Measurements from ENCODE around the gene NIN.
"Not testable (repeated sequence)": the region's sequence is repeated elsewhere in the genome, so short reads cannot be mapped to it uniquely, and the experiment has no call there.

Gene NIN

GRCh38 chr14:50697659-50698290, 133.2 kb downstream of the NIN start:
- no peak for DNase-seq

DNA sequence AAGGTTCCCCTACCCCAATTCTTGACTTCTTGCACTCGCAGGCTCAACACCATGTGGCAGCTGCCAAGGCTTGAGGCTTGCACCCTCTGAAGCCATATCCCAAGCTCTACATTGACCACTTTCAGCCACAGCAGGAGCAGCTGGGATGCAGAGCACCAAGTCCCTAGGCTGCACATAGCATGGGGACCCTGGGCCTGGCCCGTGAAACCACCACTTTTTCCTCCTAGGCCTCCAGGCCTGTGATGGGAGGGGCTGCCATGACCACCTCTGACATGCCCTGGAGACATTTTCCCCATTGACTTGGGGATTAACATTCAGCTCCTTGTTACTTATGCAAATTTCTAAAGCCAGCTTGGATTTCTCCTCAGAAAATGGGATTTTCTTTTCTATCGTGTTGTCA, 136.7 kb downstream of the NIN start:
- not testable (repeated sequence) for DNase-seq

GRCh38 chr14:50688875-50689274, 142.1 kb downstream of the NIN start:
- no peak for DNase-seq

- no peak for DNase-seq
These were observed 151.3 kb downstream of the NIN start for GRCh38 chr14:50679674-50680073.

- no peak for DNase-seq
These were observed 152.8 kb downstream of the NIN start for GRCh38 chr14:50678163-50678562.

DNA sequence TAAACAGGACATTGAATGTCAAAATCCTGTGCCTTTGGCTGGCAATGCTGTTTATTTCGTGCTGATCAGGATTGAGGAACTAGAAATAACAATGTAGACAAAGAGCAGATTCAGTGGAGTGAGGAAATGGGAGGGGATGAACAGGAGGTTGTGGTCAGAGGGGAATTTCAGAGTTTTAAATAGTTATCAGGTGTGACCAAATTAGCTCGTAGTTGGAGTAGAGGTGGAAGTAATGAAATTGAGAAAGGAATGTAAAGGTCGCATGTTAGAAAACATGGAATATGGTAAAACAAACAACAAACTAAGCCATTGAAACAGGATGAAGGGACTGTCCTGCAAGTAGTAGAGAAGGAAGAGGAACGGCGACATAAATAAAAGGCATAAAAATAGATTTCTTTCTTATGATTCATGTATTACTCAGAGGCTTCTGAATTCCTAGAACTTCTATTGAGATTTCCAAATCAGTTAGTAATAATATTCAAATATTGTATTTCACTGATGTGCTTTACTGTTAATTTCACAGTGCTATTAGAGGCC, 153.4 kb downstream of the NIN start:
- no peak for DNase-seq

DNA sequence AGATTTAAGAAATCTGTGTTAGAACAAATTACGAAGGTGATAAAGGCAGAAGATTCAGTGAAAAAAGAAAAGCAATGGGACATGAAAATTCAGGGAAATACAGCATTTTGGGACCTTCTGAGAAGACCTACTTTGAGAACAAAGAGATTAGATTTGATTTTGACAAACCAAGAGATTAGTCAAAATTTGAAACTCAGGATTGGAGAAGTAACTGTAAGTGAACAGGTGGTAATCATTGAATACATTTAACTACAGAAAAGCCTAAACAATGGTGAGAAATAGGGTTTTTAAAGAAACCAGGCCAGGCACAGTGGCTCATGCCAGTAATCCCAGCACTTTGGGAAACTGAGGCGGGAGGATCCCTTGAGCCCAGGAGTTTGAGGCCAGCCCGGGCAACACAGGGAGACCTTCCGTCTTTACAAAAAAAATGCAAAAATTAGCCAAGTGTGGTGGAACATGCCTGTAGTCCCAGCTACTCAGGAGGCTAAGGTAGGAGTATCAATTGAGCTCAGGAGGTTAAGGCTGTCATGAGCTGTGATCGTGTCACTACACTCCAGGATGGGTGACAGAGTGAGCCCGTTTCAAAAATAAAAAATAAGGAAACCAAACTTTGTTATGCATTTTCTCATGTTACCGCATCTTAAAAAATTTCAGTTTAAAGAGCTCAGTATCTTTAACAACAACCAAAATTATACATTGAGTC, 154.0 kb downstream of the NIN start:
- DNase-seq, result no peak

- DNase-seq, result no peak
These were observed 155.4 kb downstream of the NIN start for GRCh38 chr14:50675597-50675996.

DNA sequence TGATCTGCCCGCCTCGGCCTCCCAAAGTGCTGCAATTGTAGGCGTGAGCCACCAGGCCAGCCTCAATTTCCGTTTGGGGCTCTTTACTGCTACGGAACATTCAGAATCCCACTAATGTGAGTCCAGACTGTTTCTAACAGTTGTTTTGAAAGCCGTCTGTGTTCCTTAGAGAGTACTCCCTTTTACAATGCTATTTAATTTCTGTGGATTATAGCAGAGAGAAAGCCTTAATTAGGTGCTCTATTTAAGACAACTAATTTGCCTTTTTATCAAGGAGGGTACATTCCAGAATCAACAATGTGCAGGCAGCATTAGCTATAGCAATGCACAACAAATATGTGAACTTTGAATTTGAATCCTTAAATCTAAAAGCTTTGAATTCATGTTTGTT, 160.1 kb downstream of the NIN start:
- DNase-seq, result no peak

DNA sequence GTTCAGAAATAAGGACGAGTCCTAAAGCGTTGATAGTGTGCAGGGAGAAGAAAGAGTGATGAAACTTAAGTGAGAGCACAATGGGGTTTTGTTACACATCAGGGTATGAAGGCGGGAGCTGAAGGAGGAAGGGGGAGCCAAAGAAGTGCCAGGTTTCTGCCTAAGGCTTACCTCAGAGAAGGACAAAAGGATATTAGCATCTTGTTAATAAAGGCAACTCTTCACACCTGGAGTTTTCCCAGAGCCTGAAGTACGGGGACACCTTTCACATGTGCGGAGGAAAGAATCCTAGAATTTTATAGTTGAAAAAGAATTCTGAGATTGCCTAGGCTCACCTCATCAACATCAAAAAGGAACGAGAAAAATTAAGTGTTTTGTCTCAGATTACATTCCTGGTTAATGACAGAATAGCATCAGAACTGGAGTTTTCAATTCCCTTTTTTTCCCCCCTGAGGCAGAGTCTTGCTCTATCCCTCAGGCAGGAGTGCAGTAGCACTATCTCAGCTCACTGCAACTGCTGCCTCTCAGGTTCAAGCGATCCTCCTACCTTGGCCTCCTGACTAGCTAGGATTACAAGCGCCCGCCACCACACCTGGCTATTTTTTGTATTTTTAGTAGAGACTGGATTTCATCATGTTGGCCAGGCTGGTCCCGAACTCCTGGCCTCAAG, 160.6 kb downstream of the NIN start:
- no peak for DNase-seq
